AG04449 (cell line): ENCODE results near the gene OTOG.

Source experiments
- CTCF ChIA-PET: fragments of 350-600 bp; formaldehyde crosslinking; extraction: SDS; loops from one replicate; lab custom pipeline; 2021; ENCODE audit warnings: antibody characterized with exemption; lab: Yijun Ruan, JAX
- POLR2A ChIA-PET: fragments of 400-600, 350-600 bp; formaldehyde crosslinking; extraction: SDS; loops from one replicate; lab custom pipeline; 2020; ENCODE audit warnings: antibody characterized with exemption, inconsistent platforms; lab: Yijun Ruan, JAX
- DNase-seq: peaks from one replicate; pipeline ENCODE4 v3.0.0-alpha.2; 2010; ENCODE audit warnings: low read depth, low spot score
- H3K4me3 ChIP-seq: 2 replicates; pipeline ENCODE4 v1.5.1; 2011; ENCODE audit warnings: low read depth, mild to moderate bottlenecking, control low read depth, low read length
- CTCF ChIP-seq: IDR thresholded peaks from one replicate; pipeline ENCODE4 v1.5.1; 2011; ENCODE audit warnings: mild to moderate bottlenecking, moderate library complexity, low read length, control low read depth, inconsistent platforms; ENCODE audit not compliant: insufficient read depth; ENCODE audit errors: missing control alignments

OTOG gene

GRCh38 chr11:17600316-17601255, 53.5 kb downstream of the OTOG start:
- POLR2A ChIA-PET, result no interaction called here
- TF ChIP-seq CTCF, result no peak
- H3K4me3 ChIP-seq, result no peak overlapping the region
- CTCF ChIA-PET, result interaction anchor here (0.9 to 4.2 kb wide), 8 partner anchors 23 to 380 kb away, joined by 3 to 62 read pairs (median 6); no protein-coding TSS in a partner anchor
- DNase-seq, result no peak

GRCh38 chr11:17601256-17601671, 54.2 kb downstream of the OTOG start:
- no peak overlapping the region for H3K4me3 ChIP-seq
- DNase-seq, result no peak
- ChIA-PET POLR2A (no interaction called here), CTCF (interaction anchor here (0.9 to 1.6 kb wide), 5 partner anchors 120 to 380 kb away, joined by 3 to 7 read pairs (median 4); no protein-coding TSS in a partner anchor)
- TF ChIP-seq CTCF, result no peak

- no peak for DNase-seq
- no peak for TF ChIP-seq CTCF
- H3K4me3 ChIP-seq, result no peak overlapping the region
- ChIA-PET POLR2A (no interaction called here), CTCF (interaction anchor here (0.9 to 1.6 kb wide), 5 partner anchors 120 to 379 kb away, joined by 3 to 7 read pairs (median 4); no protein-coding TSS in a partner anchor)
These were observed 54.6 kb downstream of the OTOG start for GRCh38 chr11:17601676-17602075.

- no peak for TF ChIP-seq CTCF
- no peak overlapping the region for H3K4me3 ChIP-seq
- POLR2A ChIA-PET, result no interaction called here
- DNase-seq, result no peak
- CTCF ChIA-PET, result interaction anchor here (1.2 to 1.6 kb wide), 2 partner anchors 119 to 375 kb away, joined by 3 read pairs; no protein-coding TSS in a partner anchor
These were observed 55.3 kb downstream of the OTOG start for GRCh38 chr11:17602105-17603001.

GRCh38 chr11:17603056-17603825, 56.2 kb downstream of the OTOG start:
- no peak overlapping the region for H3K4me3 ChIP-seq
- POLR2A ChIA-PET, result no interaction called here
- CTCF ChIA-PET, result no interaction called here
- no peak for TF ChIP-seq CTCF
- no peak for DNase-seq
